Measurements from ENCODE around the gene MAST4. TPM values are rescaled to one million over a fixed set of nuclear protein-coding genes. Genes with fewer than 3 reads are reported as not detected.

The MAST4 gene
- total RNA-seq, 1 donor: 23.2 TPM

DNA sequence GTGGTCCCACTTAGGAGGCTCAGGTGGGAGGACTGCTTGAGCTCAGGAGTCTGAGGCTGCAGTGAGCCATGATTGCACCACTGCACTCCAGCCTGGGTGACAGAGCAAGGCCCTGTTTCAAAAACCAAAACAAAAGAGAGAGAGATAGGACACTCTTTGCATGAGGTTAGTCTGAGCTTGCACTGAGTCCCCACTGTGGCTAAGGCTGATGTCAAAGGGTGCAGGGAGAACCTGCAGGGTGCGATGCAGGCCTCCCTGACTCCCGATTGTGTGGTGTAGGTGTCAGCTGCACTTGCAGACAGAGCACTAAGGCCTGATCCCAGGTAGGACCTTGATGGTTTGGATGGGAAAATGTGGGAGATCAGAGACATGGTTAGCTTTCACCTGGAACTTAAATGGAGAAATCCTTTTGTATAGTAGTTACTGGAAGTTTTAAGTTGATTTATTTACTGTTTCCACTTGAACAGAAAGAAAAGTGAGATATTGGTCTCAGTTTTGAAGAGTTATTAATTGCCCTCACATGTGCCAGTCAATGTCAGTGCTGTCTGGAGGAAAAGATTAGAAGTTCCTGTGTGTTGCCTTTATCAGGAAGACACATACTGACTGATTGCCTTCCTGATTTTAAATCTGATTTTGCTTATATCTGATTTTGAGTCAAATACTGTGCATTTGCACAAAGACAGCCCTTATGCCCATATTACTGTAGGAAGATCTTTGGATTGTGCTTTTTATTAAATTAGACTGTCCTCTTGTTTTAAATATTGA, 260.0 kb downstream of the MAST4 start:
- TF ChIP-seq CTCF (IDR thresholded peaks at IDR 0.05; ENCODE audit: insufficient read depth, low read length): no peak
- H3K4me3 ChIP-seq (ENCODE audit: low read depth, low read length): no peak overlapping the region
- no peak for DNase-seq (ENCODE audit: low read depth)

DNA sequence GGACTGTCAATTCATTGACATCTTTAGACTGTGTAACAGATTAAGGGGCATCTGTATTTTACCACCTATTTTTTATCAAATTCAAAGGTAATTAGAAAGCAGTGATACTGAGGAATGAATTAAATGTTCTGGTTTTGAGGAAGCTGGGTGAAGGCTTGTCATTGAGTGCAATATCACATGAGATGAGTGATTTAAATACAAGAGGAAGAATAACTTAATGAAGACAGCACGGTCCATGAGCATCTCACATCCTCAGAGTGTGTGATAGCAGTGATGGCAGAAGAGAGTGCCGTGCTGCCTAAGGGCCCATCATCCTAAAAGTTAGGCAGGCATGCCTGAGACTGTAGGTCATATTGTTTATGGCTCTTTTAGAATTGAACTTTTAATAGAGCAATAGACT, 263.3 kb downstream of the MAST4 start:
- H3K4me3 ChIP-seq (ENCODE audit: low read depth, low read length): no peak overlapping the region
- TF ChIP-seq CTCF (IDR thresholded peaks at IDR 0.05; ENCODE audit: insufficient read depth, low read length): no peak
- DNase-seq (ENCODE audit: low read depth): no peak

DNA sequence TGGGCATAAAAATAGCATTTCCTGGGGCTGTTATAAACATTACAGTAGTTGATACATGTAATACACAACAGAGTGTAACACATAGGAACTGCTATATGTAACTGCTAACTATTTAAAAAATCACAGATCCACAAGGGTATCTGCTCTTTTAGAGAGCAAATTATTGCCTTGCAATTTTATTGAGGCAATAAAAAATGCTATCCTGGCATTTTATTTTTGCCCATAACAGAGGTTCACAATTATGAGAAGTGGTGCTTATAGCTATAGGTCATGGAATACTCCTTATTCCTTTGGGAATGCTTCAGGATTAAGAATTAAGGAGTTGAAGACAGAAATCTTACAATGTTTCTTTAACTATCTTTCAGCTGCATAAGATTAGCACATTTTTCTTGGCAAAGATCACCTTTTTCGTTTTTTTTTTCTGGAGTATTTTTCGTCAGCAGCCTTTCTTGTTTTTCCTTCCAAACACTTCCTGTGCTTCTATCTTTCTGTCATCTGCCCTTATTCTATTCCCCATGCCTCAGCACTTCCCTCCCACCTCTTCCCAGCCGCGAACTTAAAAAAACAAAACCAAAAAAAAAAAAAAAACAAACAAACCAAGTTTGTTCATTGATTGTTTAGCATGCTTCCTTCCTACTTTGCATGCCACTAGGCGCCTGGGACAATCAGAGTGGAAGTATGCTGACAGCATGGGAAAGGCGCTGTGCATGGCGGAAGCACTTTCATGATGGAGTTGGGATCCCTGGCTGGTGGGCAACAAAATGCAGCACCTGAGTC, 264.2 kb downstream of the MAST4 start:
- TF ChIP-seq CTCF (IDR thresholded peaks at IDR 0.05; ENCODE audit: insufficient read depth, low read length): no peak
- no peak overlapping the region for H3K4me3 ChIP-seq (ENCODE audit: low read depth, low read length)
- DNase-seq (ENCODE audit: low read depth): peak; percentile 35

DNA sequence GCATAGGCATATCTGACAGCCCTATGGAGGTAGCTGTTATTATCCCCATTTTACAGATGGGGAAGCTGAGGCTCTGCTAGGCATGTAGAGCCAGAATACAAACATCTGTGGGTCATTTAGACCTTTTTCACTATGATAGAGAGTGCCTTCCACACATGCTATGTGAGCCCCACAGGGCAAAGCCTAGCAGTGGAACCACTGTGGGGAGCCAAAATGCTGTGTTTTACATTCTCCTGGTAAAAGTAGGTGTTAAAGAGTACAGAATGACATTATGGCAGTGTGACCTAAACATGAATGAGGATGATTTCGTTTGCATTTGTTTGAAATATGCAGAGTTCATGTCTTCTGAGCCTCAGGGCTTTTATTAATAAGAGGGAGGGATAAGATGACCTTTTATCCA, 265.2 kb downstream of the MAST4 start:
- no peak overlapping the region for H3K4me3 ChIP-seq (ENCODE audit: low read depth, low read length)
- no peak for DNase-seq (ENCODE audit: low read depth)
- no peak for TF ChIP-seq CTCF (IDR thresholded peaks at IDR 0.05; ENCODE audit: insufficient read depth, low read length)

DNA sequence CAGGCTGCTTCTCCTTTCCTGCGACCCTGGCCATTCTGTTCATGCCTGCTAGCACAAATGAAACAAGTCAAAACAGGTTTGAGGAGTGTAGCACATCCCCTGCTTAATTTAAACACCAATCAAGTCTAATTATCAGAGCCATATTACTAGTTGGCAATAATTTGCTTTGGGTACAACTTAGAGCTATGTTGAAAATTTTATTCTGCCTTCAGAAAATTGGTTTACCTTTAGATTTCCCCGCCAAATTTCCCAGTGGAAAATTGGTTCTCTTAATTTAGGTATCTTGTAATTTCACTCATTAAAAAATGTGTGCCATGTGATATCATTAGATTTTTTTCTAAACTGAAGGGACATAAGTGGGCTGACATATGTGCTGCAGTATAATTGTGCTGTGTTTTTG, 265.8 kb downstream of the MAST4 start:
- no peak for DNase-seq (ENCODE audit: low read depth)
- no peak for TF ChIP-seq CTCF (IDR thresholded peaks at IDR 0.05; ENCODE audit: insufficient read depth, low read length)
- no peak overlapping the region for H3K4me3 ChIP-seq (ENCODE audit: low read depth, low read length)

DNA sequence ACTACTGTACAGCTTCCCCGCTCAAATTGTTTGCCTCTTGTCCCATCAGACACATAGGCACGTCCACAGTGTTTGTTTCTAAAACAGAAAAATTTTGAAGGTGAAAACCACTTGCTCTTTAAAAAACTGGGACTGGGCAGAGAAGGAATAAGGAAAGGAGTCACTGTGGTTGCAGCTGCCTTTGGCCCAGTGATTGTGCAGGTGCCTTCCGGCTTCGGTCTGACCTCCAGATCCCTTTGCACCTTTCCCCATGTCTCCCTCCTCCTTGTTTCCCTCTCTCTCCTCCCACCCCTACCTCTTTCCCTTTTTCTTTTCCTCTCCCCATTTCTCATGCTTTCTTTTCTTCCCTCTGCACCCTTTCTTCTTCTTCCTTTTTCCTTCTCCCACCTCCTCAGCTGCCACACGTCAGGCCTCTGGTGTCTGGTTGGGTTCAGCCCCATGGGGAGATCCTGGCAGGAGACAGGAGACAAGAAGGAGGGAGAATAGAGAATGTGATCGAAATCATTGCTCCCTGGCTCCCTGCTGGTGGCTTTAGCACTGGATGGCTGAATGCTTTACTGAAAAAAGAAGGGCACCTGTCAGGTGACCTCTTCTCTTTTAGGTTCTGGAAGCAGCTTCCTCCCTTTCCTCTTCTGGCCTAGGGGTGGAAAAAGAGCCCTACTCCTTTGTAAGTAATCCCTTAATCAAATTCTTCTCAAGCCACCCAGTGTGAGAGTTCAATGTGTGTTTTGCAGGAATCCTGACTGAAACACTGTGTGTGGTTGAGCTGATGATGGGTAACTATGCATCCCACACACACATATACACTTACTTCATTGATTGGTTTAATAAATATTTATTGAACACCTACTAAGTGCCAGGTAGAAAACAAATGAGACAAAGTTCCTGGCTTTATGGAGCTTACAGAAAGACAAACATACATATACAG, 267.3 kb downstream of the MAST4 start:
- no peak for TF ChIP-seq CTCF (IDR thresholded peaks at IDR 0.05; ENCODE audit: insufficient read depth, low read length)
- DNase-seq (ENCODE audit: low read depth): no peak
- H3K4me3 ChIP-seq (ENCODE audit: low read depth, low read length): no peak overlapping the region

Measured in fibroblast of the aortic adventitia (primary cell).